HepG2 (cell line): ENCODE measurements around the gene TANGO6. TPM values are rescaled to one million over a fixed set of nuclear protein-coding genes. Genes with fewer than 3 reads are reported as not detected.

ENCODE experiments used
- ATAC-seq: fragments of 200-7000 bp; cut with Tn5 transposase; 3 replicates; pipeline ENCODE4 v1.9.1; 2020; ENCODE audit warnings: mild to moderate bottlenecking, moderate library complexity
- BruUV-seq: library from RNA; stranded (reverse); fragments of 400-500 nt; replicated peaks from 2 replicates; lab custom pipeline; 2021; lab: Mats Ljungman, UMichigan
- CTCF ChIA-PET: fragments of 300-600 bp; formaldehyde crosslinking; extraction: SDS; loops from one replicate; lab custom pipeline; 2021; ENCODE audit warnings: low total read pairs, inconsistent platforms, low intra/inter-chr PET ratio; lab: Yijun Ruan, JAX
- POLR2A ChIA-PET: fragments of 350-600 bp; sonication (Branson Sonifier 250); formaldehyde crosslinking; loops from one replicate; lab custom pipeline; 2020; ENCODE audit warnings: antibody characterized with exemption, inconsistent platforms; lab: Yijun Ruan, JAX
- DNase-seq: peaks from one replicate; pipeline ENCODE4 v3.0.0-alpha.2; 2015; ENCODE audit warnings: low spot score
- FAIRE-seq: peaks from 3 replicates; lab custom pipeline; 2011; peaks lifted over from hg19 to GRCh38; lab: Jason Lieb, UNC
- H2AFZ ChIP-seq: one replicate; pipeline ENCODE4 v1.6.1; 2011; ENCODE audit warnings: low read length, inconsistent platforms
- H3K27ac ChIP-seq: fragments of 300-600 bp; 3 replicates; pipeline ENCODE4 v1.8.0; 2011; ENCODE audit warnings: mixed run types, mild to moderate bottlenecking, mixed read lengths, low read length, inconsistent platforms; ENCODE audit not compliant: insufficient read depth; ENCODE audit errors: extremely low read length
- H3K27me3 ChIP-seq, 2 experiments: fragments of 200-600 bp in 1 of 2; 2 replicates in 1 of 2; 3 replicates in 1 of 2; pipeline versions ENCODE4 v1.6.0 to v1.8.0; 2011; ENCODE audit warnings: low read length in 2 of 2, mild to moderate bottlenecking in 2 of 2, moderate library complexity in 2 of 2, inconsistent platforms in 1 of 2; ENCODE audit not compliant: insufficient read depth in 2 of 2, control insufficient read depth in 1 of 2
- H3K36me3 ChIP-seq, 2 experiments: fragments of 200-600 bp in 1 of 2; replicated peaks in 1 of 2; 2 replicates in 1 of 2; 3 replicates in 1 of 2; pipeline versions ENCODE4 v1.5.1 to v1.8.0; 2011; ENCODE audit warnings: low read length in 2 of 2, inconsistent platforms in 1 of 2; ENCODE audit not compliant: insufficient read depth in 2 of 2, control insufficient read depth in 1 of 2
- H3K4me1 ChIP-seq: 2 replicates; pipeline ENCODE4 v1.5.1; 2012; ENCODE audit warnings: low read length, inconsistent platforms; ENCODE audit not compliant: insufficient read depth
- H3K4me2 ChIP-seq: 2 replicates; pipeline ENCODE4 v1.6.0; 2011; ENCODE audit warnings: low read depth, low read length, inconsistent platforms
- H3K4me3 ChIP-seq, 3 experiments: fragments of 200-600 bp in 1 of 3; sonication (generic), shearing (Covaris generic) in 1 of 3; replicated peaks in 1 of 3; 2 replicates each; pipeline ENCODE4 v1.5.1; 2011 to 2016; ENCODE audit warnings: low read length in 3 of 3, inconsistent platforms in 2 of 3, low read depth in 2 of 3, mild to moderate bottlenecking in 2 of 3, control low read depth in 1 of 3, mixed read lengths in 1 of 3; ENCODE audit not compliant: insufficient read depth in 1 of 3
- H3K79me2 ChIP-seq: one replicate; pipeline ENCODE4 v1.6.1; 2011; ENCODE audit warnings: low read length, inconsistent platforms; ENCODE audit not compliant: insufficient read depth
- H3K9ac ChIP-seq: 2 replicates; pipeline ENCODE4 v1.6.0; 2011; ENCODE audit warnings: mild to moderate bottlenecking, low read depth, low read length, inconsistent platforms; ENCODE audit not compliant: insufficient read depth
- H3K9me3 ChIP-seq: 2 replicates; pipeline ENCODE4 v1.5.1; 2012; ENCODE audit warnings: mild to moderate bottlenecking, low read length
- H4K20me1 ChIP-seq: 2 replicates; pipeline ENCODE4 v1.6.0; 2011; ENCODE audit warnings: inconsistent platforms, mild to moderate bottlenecking, low read length, moderate library complexity; ENCODE audit not compliant: insufficient read depth
- BRCA1 ChIP-seq: sonication (generic); formaldehyde crosslinking; IDR thresholded peaks from 2 replicates; pipeline ENCODE4 v1.4.0; 2020; ENCODE audit warnings: missing genetic modification reagents
- CHD2 ChIP-seq: IDR thresholded peaks from 2 replicates; pipeline ENCODE4 v1.6.1; 2011; ENCODE audit warnings: low read depth, low read length, improper control_type of control experiment
- DPF2 ChIP-seq: sonication (generic); formaldehyde crosslinking; IDR thresholded peaks from 2 replicates; pipeline ENCODE4 v1.4.0; 2020; ENCODE audit warnings: mild to moderate bottlenecking, low read depth, missing genetic modification reagents, borderline replicate concordance
- FLYWCH1 ChIP-seq: sonication (generic); formaldehyde crosslinking; IDR thresholded peaks from 2 replicates; pipeline ENCODE4 v1.8.1; 2023; ENCODE audit warnings: mild to moderate bottlenecking, missing genetic modification reagents
- HOXA3 ChIP-seq: sonication (generic); formaldehyde crosslinking; IDR thresholded peaks from 2 replicates; pipeline ENCODE4 v1.5.0; 2020; ENCODE audit warnings: missing genetic modification reagents
- RARG ChIP-seq: sonication (generic); formaldehyde crosslinking; IDR thresholded peaks from 2 replicates; pipeline ENCODE4 v1.4.0; 2020; ENCODE audit warnings: low read depth, mild to moderate bottlenecking, missing genetic modification reagents
- RBAK ChIP-seq: sonication (generic); formaldehyde crosslinking; IDR thresholded peaks from 2 replicates; pipeline ENCODE4 v1.5.1; 2020; ENCODE audit warnings: mild to moderate bottlenecking, missing genetic modification reagents
- RFX3 ChIP-seq: IDR thresholded peaks from 2 replicates; pipeline ENCODE4 v1.6.1; 2016; ENCODE audit warnings: missing biosample characterization, missing genetic modification reagents
- SIX1 ChIP-seq: sonication (generic); formaldehyde crosslinking; IDR thresholded peaks from 2 replicates; pipeline ENCODE4 v1.4.0; 2020; ENCODE audit warnings: missing genetic modification reagents, borderline replicate concordance
- SRSF9 ChIP-seq: fragments of 200-400 bp; formaldehyde crosslinking; IDR thresholded peaks from 2 replicates; pipeline ENCODE4 v1.6.1; 2018; ENCODE audit warnings: borderline replicate concordance, mild to moderate bottlenecking, low read depth, low read length; ENCODE audit not compliant: insufficient read depth, poor library complexity, severe bottlenecking
- THAP11 ChIP-seq: IDR thresholded peaks from 2 replicates; pipeline ENCODE4 v1.6.1; 2016; ENCODE audit warnings: missing biosample characterization, missing genetic modification reagents
- ZEB1 ChIP-seq: IDR thresholded peaks from 2 replicates; pipeline ENCODE4 v1.6.1; 2012; ENCODE audit warnings: mild to moderate bottlenecking, low read depth, inconsistent platforms; ENCODE audit not compliant: insufficient replicate concordance
- ZNF44 ChIP-seq: sonication (generic); formaldehyde crosslinking; IDR thresholded peaks from 2 replicates; pipeline ENCODE4 v1.5.1; 2020; ENCODE audit warnings: mild to moderate bottlenecking, missing genetic modification reagents
- ZNF512 ChIP-seq: sonication (generic); formaldehyde crosslinking; IDR thresholded peaks from 2 replicates; pipeline ENCODE4 v1.4.0; 2020; ENCODE audit warnings: mild to moderate bottlenecking, missing genetic modification reagents
- ZNF580 ChIP-seq: IDR thresholded peaks from 2 replicates; pipeline ENCODE4 v1.6.1; 2016; ENCODE audit warnings: low read depth, borderline replicate concordance
- ZNF75D ChIP-seq: sonication (generic); formaldehyde crosslinking; IDR thresholded peaks from 2 replicates; pipeline ENCODE4 v1.8.1; 2023; ENCODE audit warnings: missing genetic modification reagents, mild to moderate bottlenecking, borderline replicate concordance
- ZSCAN12 ChIP-seq: sonication (generic); formaldehyde crosslinking; IDR thresholded peaks from 2 replicates; pipeline ENCODE4 v1.9.0; 2021; ENCODE audit warnings: mild to moderate bottlenecking, missing genetic modification reagents
- in situ Hi-C: cut with HindIII; loops from 2 replicates; pipeline ENCODE4 v1.10.0; 2017; ENCODE audit warnings: low pct_unique_long_range_greater_than_20kb; ENCODE audit not compliant: extremely low pct_ligation_motif_present
- intact Hi-C: fragments of 100-400 bp; cut with micrococcal nuclease; formaldehyde crosslinking; loops from one replicate; pipeline ENCODE4 v1.10.0; 2022; ENCODE audit not compliant: unreplicated experiment
- polyA plus RNA-seq, 8 experiments: library from polyadenylated mRNA; depleted of rRNA in 3 of 8; stranded (reverse) in 7 of 8; unstranded in 1 of 8; fragments of >200 nt; fragmentation: Illumina TruSeq in 4 of 8; extraction: Trizol in 4 of 8; gene quantifications; 2 replicates each; pipeline versions ENCODE4 v1.2.1 to v1.2.3, GENCODE V29; 2011 to 2016; ENCODE audit warnings: low read depth in 4 of 8, missing spikeins in 1 of 8, mixed read lengths in 1 of 8; ENCODE audit not compliant: insufficient read depth in 1 of 8
- total RNA-seq, 5 experiments: library from RNA; depleted of rRNA; stranded (reverse); fragments of >200 nt; fragmentation: Illumina TruSeq; extraction: Trizol; gene quantifications; 2 replicates each; pipeline ENCODE4 v1.2.3, GENCODE V29; 2016; ENCODE audit warnings: low read depth in 1 of 5
- TF ChIP-seq, protein P1 (sequence below): sonication (generic); formaldehyde crosslinking; IDR thresholded peaks from 2 replicates; pipeline ENCODE4 v1.9.0; 2021; ENCODE audit warnings: missing genetic modification reagents, mild to moderate bottlenecking, borderline replicate concordance
- TF ChIP-seq, protein P2 (sequence below): sonication (generic); formaldehyde crosslinking; IDR thresholded peaks from 2 replicates; pipeline ENCODE4 v1.4.0; 2020; ENCODE audit warnings: missing genetic modification reagents

TANGO6 gene
- total and polyA plus RNA-seq, 2 of the 13 experiments (the other 11 are each of a cell fraction or from before 2014, with no cell fraction given): 7.2 to 13.3 TPM

- H3K9ac ChIP-seq: no peak overlapping the region
- TF ChIP-seq DPF2 (no peak), BRCA1 (CRISPR knock-in tag) (no peak), SIX1 (CRISPR knock-in tag) (no peak), THAP11 (no peak), RARG (no peak), ZNF44 (no peak), ZNF580 (CRISPR knock-in tag) (no peak), ZSCAN12 (CRISPR knock-in tag) (no peak), FLYWCH1 (no peak), ZEB1 (no peak), SRSF9 (no peak), RFX3 (CRISPR knock-in tag) (no peak), ZNF512 (CRISPR knock-in tag) (no peak), RBAK (CRISPR knock-in tag) (no peak), ZNF75D (CRISPR knock-in tag) (no peak), CHD2 (no peak), HOXA3 (CRISPR knock-in tag) (no peak)
- TF ChIP-seq, protein P1, sequence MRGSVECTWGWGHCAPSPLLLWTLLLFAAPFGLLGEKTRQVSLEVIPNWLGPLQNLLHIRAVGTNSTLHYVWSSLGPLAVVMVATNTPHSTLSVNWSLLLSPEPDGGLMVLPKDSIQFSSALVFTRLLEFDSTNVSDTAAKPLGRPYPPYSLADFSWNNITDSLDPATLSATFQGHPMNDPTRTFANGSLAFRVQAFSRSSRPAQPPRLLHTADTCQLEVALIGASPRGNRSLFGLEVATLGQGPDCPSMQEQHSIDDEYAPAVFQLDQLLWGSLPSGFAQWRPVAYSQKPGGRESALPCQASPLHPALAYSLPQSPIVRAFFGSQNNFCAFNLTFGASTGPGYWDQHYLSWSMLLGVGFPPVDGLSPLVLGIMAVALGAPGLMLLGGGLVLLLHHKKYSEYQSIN: no peak
- TF ChIP-seq, protein P2, sequence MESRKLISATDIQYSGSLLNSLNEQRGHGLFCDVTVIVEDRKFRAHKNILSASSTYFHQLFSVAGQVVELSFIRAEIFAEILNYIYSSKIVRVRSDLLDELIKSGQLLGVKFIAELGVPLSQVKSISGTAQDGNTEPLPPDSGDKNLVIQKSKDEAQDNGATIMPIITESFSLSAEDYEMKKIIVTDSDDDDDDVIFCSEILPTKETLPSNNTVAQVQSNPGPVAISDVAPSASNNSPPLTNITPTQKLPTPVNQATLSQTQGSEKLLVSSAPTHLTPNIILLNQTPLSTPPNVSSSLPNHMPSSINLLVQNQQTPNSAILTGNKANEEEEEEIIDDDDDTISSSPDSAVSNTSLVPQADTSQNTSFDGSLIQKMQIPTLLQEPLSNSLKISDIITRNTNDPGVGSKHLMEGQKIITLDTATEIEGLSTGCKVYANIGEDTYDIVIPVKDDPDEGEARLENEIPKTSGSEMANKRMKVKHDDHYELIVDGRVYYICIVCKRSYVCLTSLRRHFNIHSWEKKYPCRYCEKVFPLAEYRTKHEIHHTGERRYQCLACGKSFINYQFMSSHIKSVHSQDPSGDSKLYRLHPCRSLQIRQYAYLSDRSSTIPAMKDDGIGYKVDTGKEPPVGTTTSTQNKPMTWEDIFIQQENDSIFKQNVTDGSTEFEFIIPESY (CRISPR knock-in tag): no peak
- no peaks in the 10 kb centered on the region for H3K9me3 ChIP-seq
- H3K27ac ChIP-seq: no peak overlapping the region
- ATAC-seq: no peak
- in situ Hi-C loops: no loop called here
- H3K36me3 ChIP-seq: peaks cover 1 to 10% of the 10 kb centered on the region in 2 experiments; a peak in 3 of 5 replicates
- no peak overlapping the region for H2AFZ ChIP-seq
- no peaks in the 10 kb centered on the region for H4K20me1 ChIP-seq
- ChIA-PET POLR2A (no interaction called here), CTCF (no interaction called here)
- H3K27me3 ChIP-seq: no peaks in the 10 kb centered on the region
- H3K79me2 ChIP-seq: no peaks in the 10 kb centered on the region
- H3K4me1 ChIP-seq: no peaks in the 10 kb centered on the region
- BruUV-seq: TSS peak; percentile 26
- no peak overlapping the region for H3K4me2 ChIP-seq
- intact Hi-C loops: no loop called here
- DNase-seq: no peak
- no peak overlapping the region for H3K4me3 ChIP-seq
- FAIRE-seq: no peak
These were observed 91.7 kb downstream of the TANGO6 start for GRCh38 chr16:68935008-68935407.
